Measurements from ENCODE around the gene S100A14. TPM values are rescaled to one million over a fixed set of nuclear protein-coding genes. Genes with fewer than 3 reads are reported as not detected.

S100A14 gene
- polyA plus RNA-seq, 1 of the 3 experiments (the other 2 are of a cell fraction), result 0.15 TPM

GRCh38 chr1:153649863-153650235, 33.7 kb upstream of the S100A14 start:
- WGBS (ENCODE audit: low lambda C conversion rate), result 83% methylated on average over 2 of the region's 2 CpGs
- ChIA-PET CTCF (interaction anchor here (0.7 to 1.0 kb wide), 2 partner anchors 9 to 16 kb away, joined by 3 to 4 read pairs; partner anchors contain the start of genes CHTOP and SNAPIN), POLR2A (interaction anchor here (6.4 kb wide), 1 partner anchor 15 kb away, joined by 32 read pairs; the partner anchor contains the start of gene CHTOP)
- Histone ChIP-seq H3K36me3 (replicated peaks in 1 of 2; ENCODE audit: control insufficient read depth in 1 of 2, insufficient read depth in 2 of 2, low read length in 1 of 2) (peaks cover 13 to 17% of the 10 kb centered on the region in 2 experiments), H3K9me2 (no peaks in the 10 kb centered on the region), H2AFZ (ENCODE audit: low read depth) (no peak overlapping the region), H3K4me2 (no peak overlapping the region), H3K79me2 (ENCODE audit: insufficient read depth) (no peaks in the 10 kb centered on the region), H3K9ac (no peak overlapping the region), H3K4me1 (ENCODE audit: control insufficient read depth in 1 of 2, insufficient read depth in 2 of 2, low read depth in 1 of 2, low read length in 1 of 2) (peaks cover 0 to 10% of the 10 kb centered on the region in 2 experiments; a peak in 1 of 4 replicates), H3K4me3 (ENCODE audit: low read depth in 2 of 2, low read length in 1 of 2) (no peak overlapping the region), H3K9me3 (no peaks in the 10 kb centered on the region), H3K27me3 (ENCODE audit: insufficient read depth) (no peaks in the 10 kb centered on the region), H3F3A (replicated peaks; ENCODE audit: insufficient read depth) (peaks cover 16% of the 10 kb centered on the region), H4K20me1 (ENCODE audit: insufficient read depth) (no peaks in the 10 kb centered on the region), H3K27ac (ENCODE audit: low read depth in 2 of 2, low read length in 1 of 2) (no peak overlapping the region)
- TF ChIP-seq TCF12 (IDR thresholded peaks at IDR 0.05) (no peak), SIN3A (IDR thresholded peaks at IDR 0.05; ENCODE audit: borderline replicate concordance, low read depth, low read length) (no peak), SMC3 (IDR thresholded peaks at IDR 0.05; ENCODE audit: low read depth, low read length) (no peak), TAF1 (IDR thresholded peaks at IDR 0.05; ENCODE audit: borderline replicate concordance, low read depth, low read length) (no peak), POLR2AphosphoS5 (IDR thresholded peaks at IDR 0.05; ENCODE audit: low read depth, low read length) (no peak), EP300 (IDR thresholded peaks at IDR 0.05; ENCODE audit: borderline replicate concordance in 1 of 2, low read depth in 1 of 2, low read length in 1 of 2) (no peak), NRF1 (IDR thresholded peaks at IDR 0.05; ENCODE audit: low read depth, low read length) (no peak), GABPA (IDR thresholded peaks at IDR 0.05; ENCODE audit: low read depth) (no peak), GATA2 (CRISPR knock-in tag; IDR thresholded peaks at IDR 0.05) (no peak), PBX3 (IDR thresholded peaks at IDR 0.05) (no peak), FOXJ3 (CRISPR knock-in tag; IDR thresholded peaks at IDR 0.05) (no peak)
- TF ChIP-seq, protein P1, sequence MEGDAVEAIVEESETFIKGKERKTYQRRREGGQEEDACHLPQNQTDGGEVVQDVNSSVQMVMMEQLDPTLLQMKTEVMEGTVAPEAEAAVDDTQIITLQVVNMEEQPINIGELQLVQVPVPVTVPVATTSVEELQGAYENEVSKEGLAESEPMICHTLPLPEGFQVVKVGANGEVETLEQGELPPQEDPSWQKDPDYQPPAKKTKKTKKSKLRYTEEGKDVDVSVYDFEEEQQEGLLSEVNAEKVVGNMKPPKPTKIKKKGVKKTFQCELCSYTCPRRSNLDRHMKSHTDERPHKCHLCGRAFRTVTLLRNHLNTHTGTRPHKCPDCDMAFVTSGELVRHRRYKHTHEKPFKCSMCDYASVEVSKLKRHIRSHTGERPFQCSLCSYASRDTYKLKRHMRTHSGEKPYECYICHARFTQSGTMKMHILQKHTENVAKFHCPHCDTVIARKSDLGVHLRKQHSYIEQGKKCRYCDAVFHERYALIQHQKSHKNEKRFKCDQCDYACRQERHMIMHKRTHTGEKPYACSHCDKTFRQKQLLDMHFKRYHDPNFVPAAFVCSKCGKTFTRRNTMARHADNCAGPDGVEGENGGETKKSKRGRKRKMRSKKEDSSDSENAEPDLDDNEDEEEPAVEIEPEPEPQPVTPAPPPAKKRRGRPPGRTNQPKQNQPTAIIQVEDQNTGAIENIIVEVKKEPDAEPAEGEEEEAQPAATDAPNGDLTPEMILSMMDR (IDR thresholded peaks at IDR 0.05), result no peak
- TF ChIP-seq, protein P2, sequence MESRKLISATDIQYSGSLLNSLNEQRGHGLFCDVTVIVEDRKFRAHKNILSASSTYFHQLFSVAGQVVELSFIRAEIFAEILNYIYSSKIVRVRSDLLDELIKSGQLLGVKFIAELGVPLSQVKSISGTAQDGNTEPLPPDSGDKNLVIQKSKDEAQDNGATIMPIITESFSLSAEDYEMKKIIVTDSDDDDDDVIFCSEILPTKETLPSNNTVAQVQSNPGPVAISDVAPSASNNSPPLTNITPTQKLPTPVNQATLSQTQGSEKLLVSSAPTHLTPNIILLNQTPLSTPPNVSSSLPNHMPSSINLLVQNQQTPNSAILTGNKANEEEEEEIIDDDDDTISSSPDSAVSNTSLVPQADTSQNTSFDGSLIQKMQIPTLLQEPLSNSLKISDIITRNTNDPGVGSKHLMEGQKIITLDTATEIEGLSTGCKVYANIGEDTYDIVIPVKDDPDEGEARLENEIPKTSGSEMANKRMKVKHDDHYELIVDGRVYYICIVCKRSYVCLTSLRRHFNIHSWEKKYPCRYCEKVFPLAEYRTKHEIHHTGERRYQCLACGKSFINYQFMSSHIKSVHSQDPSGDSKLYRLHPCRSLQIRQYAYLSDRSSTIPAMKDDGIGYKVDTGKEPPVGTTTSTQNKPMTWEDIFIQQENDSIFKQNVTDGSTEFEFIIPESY (IDR thresholded peaks at IDR 0.05; ENCODE audit: borderline replicate concordance, low read depth), result no peak
- no peak for DNase-seq

All from SK-N-SH (cell line).